OCI-LY3 (cell line): ENCODE results near the gene ARHGEF28.

Experiments used
- EZH2phosphoT487 ChIP-seq: fragments of 200-600 bp; shearing (Covaris generic); IDR thresholded peaks from 2 replicates; pipeline ENCODE4 v1.6.1; 2018; ENCODE audit warnings: antibody characterized with exemption, mixed run types, low read depth
- TF ChIP-seq, protein P1 (sequence below): fragments of 200-600, 300-600 bp; sonication (generic); IDR thresholded peaks from 2 replicates; pipeline ENCODE4 v1.5.1; 2014; ENCODE audit warnings: antibody characterized with exemption, low read length, low read depth

DNA sequence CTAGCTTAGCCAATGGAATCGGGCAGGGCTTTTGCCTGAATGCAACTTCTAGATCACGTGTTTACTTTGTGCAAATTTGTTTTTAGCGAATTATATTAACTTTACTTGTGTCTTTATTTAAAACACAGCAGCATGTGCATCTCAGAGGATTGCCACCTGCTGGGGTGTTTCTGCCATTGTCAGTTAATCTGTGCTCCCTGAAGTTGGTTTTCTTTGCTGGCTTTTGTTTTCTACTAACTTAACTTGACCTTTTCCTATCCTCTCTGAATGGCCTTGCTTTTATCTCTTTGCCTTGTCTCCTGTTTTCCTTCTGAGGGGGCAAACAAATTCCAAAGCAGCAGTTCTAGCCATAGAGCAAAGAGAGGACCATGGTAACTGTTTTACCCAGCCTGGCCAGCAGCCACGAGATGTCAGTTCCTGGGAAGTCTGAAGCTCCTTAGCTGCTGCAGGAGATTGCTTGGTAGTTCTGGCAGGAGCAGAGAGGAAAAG lies 67.6 kb downstream of the ARHGEF28 start:
- TF ChIP-seq, protein P1, sequence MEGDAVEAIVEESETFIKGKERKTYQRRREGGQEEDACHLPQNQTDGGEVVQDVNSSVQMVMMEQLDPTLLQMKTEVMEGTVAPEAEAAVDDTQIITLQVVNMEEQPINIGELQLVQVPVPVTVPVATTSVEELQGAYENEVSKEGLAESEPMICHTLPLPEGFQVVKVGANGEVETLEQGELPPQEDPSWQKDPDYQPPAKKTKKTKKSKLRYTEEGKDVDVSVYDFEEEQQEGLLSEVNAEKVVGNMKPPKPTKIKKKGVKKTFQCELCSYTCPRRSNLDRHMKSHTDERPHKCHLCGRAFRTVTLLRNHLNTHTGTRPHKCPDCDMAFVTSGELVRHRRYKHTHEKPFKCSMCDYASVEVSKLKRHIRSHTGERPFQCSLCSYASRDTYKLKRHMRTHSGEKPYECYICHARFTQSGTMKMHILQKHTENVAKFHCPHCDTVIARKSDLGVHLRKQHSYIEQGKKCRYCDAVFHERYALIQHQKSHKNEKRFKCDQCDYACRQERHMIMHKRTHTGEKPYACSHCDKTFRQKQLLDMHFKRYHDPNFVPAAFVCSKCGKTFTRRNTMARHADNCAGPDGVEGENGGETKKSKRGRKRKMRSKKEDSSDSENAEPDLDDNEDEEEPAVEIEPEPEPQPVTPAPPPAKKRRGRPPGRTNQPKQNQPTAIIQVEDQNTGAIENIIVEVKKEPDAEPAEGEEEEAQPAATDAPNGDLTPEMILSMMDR, result peak; percentile 53
- TF ChIP-seq EZH2phosphoT487, result no peak
